ENCODE results near the gene WDR18.

Gene WDR18

GRCh38 chr19:972281-972680 lies 11.9 kb upstream of the WDR18 start:
- no peak overlapping the region for H3K4me3 Mint-ChIP-seq
- H3K36me3 Mint-ChIP-seq (ENCODE audit: low read depth), result peaks cover 20% of the 10 kb centered on the region
- no peaks in the 10 kb centered on the region for H3K4me1 Mint-ChIP-seq (ENCODE audit: low read depth)
- peaks cover 5% of the 10 kb centered on the region for H3K9me3 Mint-ChIP-seq
- no peaks in the 10 kb centered on the region for H3K27me3 Mint-ChIP-seq
- no peak overlapping the region for H3K27ac Mint-ChIP-seq

DNA sequence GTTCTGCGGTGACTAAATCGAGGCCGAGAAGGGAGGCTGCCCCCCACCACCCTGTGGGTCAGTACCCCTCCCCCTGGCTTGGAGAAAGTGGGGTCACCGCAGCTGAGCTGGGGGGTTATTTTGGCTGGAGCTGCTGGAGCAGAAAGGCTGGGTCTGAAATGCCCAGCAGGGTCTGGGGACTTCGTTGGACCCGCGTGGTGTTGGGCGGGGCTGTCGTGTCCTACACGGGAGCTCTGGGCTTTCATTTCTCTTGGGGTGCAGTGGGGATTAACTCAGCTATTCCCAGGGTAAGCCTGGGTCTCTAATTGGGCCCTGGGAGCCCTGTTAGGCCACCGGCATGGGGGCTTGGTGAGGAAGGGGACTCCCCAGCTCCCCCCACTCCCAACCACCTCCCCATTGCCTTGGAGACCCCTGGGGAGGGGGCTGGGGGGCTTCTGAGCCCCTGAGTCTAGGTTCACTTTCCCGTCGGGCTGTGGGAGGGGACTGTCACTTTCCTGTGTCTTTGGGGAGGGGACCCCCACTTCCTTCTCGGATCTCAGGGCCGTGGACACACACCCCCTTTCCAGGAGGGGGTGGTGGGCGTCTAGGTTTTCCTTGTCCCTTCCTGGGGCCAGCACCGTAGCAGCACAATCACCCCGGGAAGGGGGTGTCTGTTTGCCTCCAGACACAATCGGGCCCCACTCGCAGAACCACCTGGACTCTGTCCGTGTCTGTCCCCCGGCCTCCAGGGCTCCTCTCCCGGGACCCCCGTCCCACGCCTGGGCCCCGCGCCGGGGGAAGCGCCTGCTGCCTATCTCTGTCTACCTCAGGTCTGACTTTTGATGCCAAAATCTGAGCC lies 10.2 kb upstream of the WDR18 start:
- Mint-ChIP-seq H3K9me3 (peaks cover 5% of the 10 kb centered on the region), H3K4me1 (ENCODE audit: low read depth) (no peaks in the 10 kb centered on the region), H3K27me3 (no peaks in the 10 kb centered on the region), H3K4me3 (no peak overlapping the region), H3K27ac (no peak overlapping the region), H3K36me3 (ENCODE audit: low read depth) (peaks cover 14% of the 10 kb centered on the region)

GRCh38 chr19:974564-975257 lies 9.4 kb upstream of the WDR18 start:
- peaks cover 5% of the 10 kb centered on the region for H3K9me3 Mint-ChIP-seq
- peaks cover 14% of the 10 kb centered on the region for H3K36me3 Mint-ChIP-seq (ENCODE audit: low read depth)
- H3K4me1 Mint-ChIP-seq (ENCODE audit: low read depth), result no peaks in the 10 kb centered on the region
- H3K4me3 Mint-ChIP-seq, result no peak overlapping the region
- no peaks in the 10 kb centered on the region for H3K27me3 Mint-ChIP-seq
- no peak overlapping the region for H3K27ac Mint-ChIP-seq

DNA sequence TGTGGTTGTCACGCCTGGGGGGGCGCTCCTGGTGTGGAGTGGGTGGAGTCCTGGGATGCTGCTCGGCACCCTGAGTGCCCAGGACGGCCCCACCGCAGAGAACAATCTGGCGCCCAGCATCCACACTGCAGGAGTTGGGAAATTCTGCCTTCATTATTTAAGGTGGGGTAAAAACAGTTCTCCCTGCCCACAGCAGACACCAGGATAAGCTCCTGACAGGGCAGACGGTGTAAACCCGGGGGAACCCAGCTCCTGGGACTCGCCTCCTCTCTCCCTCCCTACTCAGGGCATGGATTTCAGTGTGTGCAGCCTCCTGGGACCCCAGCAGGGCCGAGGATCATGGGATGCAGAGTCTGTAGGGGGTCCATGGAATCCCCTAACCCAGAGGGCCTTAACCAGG lies 7.7 kb upstream of the WDR18 start:
- Mint-ChIP-seq H3K36me3 (ENCODE audit: low read depth) (peaks cover 8% of the 10 kb centered on the region), H3K27ac (no peak overlapping the region), H3K4me3 (no peak overlapping the region), H3K4me1 (ENCODE audit: low read depth) (no peaks in the 10 kb centered on the region), H3K27me3 (no peaks in the 10 kb centered on the region), H3K9me3 (no peaks in the 10 kb centered on the region)

GRCh38 chr19:977058-977464 lies 7.1 kb upstream of the WDR18 start:
- no peaks in the 10 kb centered on the region for H3K9me3 Mint-ChIP-seq
- H3K27me3 Mint-ChIP-seq, result no peaks in the 10 kb centered on the region
- H3K4me3 Mint-ChIP-seq, result no peak overlapping the region
- no peak overlapping the region for H3K27ac Mint-ChIP-seq
- H3K4me1 Mint-ChIP-seq (ENCODE audit: low read depth), result no peaks in the 10 kb centered on the region
- H3K36me3 Mint-ChIP-seq (ENCODE audit: low read depth), result peaks cover 8% of the 10 kb centered on the region

GRCh38 chr19:979318-979741 lies 4.8 kb upstream of the WDR18 start:
- Mint-ChIP-seq H3K4me3 (no peak overlapping the region), H3K4me1 (ENCODE audit: low read depth) (peaks cover 7% of the 10 kb centered on the region), H3K9me3 (no peaks in the 10 kb centered on the region), H3K36me3 (ENCODE audit: low read depth) (no peaks in the 10 kb centered on the region), H3K27me3 (no peaks in the 10 kb centered on the region), H3K27ac (no peak overlapping the region)

DNA sequence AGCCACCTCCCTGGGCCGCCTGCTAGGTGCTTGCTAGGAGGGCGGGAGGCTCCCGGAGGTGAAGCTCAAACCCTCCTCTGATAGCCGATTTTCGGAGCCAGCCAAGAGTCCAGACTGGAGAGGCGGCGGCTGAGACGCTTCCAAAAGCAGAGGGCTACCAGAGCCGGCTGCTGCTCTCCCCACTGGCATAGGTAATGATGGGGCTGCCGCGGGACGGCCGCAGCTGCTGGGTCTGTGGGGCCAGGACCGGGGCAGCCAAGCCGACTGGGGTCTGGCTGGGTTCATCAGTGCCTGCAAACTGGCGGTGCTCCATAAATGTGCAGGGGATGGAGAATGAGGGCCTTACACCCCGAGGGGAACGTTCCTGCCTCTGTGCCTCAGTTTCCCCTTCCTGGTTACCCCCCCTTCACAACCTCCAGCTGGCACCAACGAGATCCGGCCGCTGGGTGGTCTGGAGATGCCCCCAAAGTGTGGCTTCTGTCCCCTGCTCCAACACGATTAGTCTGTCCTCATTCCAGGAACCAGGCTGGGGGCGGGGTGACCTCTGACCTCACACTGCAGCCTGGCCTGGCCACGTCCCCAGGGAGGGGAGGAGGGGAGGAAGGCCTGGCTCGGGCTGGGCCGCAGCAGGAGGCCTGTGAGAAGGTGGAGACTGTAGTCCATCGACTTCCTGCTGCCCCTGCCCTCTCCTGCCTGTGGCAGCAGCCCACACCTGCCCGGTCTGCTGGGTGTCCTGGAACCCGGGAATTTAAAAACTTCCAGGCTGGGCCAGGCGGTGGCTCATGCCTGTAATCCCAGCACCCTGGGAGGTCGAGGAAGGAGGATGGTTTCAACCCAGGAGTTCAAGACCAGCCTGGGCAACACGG lies 3.8 kb upstream of the WDR18 start:
- peaks cover 14% of the 10 kb centered on the region for H3K4me1 Mint-ChIP-seq (ENCODE audit: low read depth)
- H3K36me3 Mint-ChIP-seq (ENCODE audit: low read depth), result peaks cover 4% of the 10 kb centered on the region
- H3K27ac Mint-ChIP-seq, result peak overlapping the region; percentile 26
- H3K4me3 Mint-ChIP-seq, result no peak overlapping the region
- H3K27me3 Mint-ChIP-seq, result no peaks in the 10 kb centered on the region
- H3K9me3 Mint-ChIP-seq, result no peaks in the 10 kb centered on the region

DNA sequence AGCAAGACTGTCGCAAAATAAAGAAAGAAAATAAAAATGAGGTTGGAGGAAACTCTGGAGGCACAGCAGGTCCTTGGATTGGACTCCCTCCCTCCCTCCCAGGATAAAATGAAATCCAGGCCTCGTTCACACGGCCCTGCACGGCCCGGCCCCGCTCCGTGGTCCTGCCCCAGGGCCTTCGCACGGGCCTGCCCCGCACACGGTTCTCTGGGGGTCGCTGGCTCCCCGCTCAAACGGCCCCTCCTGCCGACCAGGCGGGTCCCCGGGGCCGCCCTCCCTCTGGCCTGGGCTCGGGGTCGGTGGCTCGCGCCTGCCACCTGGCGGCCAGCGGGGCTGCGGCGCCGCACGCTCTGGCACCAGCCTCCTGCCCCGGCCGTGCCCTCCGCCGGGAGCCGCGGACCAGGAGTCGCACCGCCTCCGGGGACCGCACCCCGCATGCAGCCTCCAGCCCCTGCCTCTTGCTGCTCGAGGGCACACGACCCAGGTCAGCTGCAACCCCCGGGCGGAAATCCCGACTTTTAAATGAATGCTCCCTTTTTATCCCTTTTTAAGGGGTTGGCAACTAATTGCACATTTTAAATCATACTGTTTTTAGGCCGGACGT lies 1.5 kb upstream of the WDR18 start:
- Mint-ChIP-seq H3K27me3 (no peaks in the 10 kb centered on the region), H3K4me1 (ENCODE audit: low read depth) (peaks cover 22% of the 10 kb centered on the region), H3K9me3 (no peaks in the 10 kb centered on the region), H3K27ac (no peak overlapping the region), H3K4me3 (no peak overlapping the region), H3K36me3 (ENCODE audit: low read depth) (peaks cover 18% of the 10 kb centered on the region)

GRCh38 chr19:986083-986482 lies 1.9 kb downstream of the WDR18 start:
- no peaks in the 10 kb centered on the region for H3K9me3 Mint-ChIP-seq
- no peaks in the 10 kb centered on the region for H3K27me3 Mint-ChIP-seq
- H3K4me3 Mint-ChIP-seq, result peak overlapping the region; percentile 13
- no peak overlapping the region for H3K27ac Mint-ChIP-seq
- peaks cover 22% of the 10 kb centered on the region for H3K4me1 Mint-ChIP-seq (ENCODE audit: low read depth)
- H3K36me3 Mint-ChIP-seq (ENCODE audit: low read depth), result peaks cover 25% of the 10 kb centered on the region

GRCh38 chr19:988081-988480 lies 3.9 kb downstream of the WDR18 start:
- H3K27ac Mint-ChIP-seq, result no peak overlapping the region
- no peaks in the 10 kb centered on the region for H3K9me3 Mint-ChIP-seq
- H3K4me3 Mint-ChIP-seq, result no peak overlapping the region
- peaks cover 22% of the 10 kb centered on the region for H3K4me1 Mint-ChIP-seq (ENCODE audit: low read depth)
- H3K36me3 Mint-ChIP-seq (ENCODE audit: low read depth), result peaks cover 28% of the 10 kb centered on the region
- no peaks in the 10 kb centered on the region for H3K27me3 Mint-ChIP-seq

DNA sequence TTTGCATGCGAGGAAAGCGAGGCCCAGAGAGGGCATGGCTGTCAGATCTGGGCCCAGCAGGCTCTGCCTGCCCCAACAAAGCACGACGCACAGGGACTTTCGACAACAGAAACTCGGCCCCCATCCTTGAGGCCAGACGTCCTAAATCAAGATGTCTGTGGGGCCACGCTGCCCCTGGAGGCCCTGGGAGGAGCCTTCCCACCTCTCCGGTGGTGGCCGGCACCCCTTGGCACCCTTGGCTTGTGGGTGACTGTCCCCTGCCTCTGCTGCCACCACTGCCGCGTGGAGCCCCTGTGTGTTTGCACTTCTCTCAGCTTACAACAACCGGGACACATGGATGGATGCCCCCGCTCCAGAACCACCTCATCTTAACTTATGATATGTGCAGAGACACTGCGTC lies 4.4 kb downstream of the WDR18 start:
- Mint-ChIP-seq H3K9me3 (no peaks in the 10 kb centered on the region), H3K36me3 (ENCODE audit: low read depth) (peaks cover 28% of the 10 kb centered on the region), H3K27me3 (no peaks in the 10 kb centered on the region), H3K27ac (no peak overlapping the region), H3K4me1 (ENCODE audit: low read depth) (peaks cover 21% of the 10 kb centered on the region), H3K4me3 (no peak overlapping the region)

- peaks cover 28% of the 10 kb centered on the region for H3K36me3 Mint-ChIP-seq (ENCODE audit: low read depth)
- no peak overlapping the region for H3K4me3 Mint-ChIP-seq
- no peaks in the 10 kb centered on the region for H3K27me3 Mint-ChIP-seq
- no peak overlapping the region for H3K27ac Mint-ChIP-seq
- H3K4me1 Mint-ChIP-seq (ENCODE audit: low read depth), result peaks cover 14% of the 10 kb centered on the region
- no peaks in the 10 kb centered on the region for H3K9me3 Mint-ChIP-seq
These were observed 5.4 kb downstream of the WDR18 start for GRCh38 chr19:989381-990081.

DNA sequence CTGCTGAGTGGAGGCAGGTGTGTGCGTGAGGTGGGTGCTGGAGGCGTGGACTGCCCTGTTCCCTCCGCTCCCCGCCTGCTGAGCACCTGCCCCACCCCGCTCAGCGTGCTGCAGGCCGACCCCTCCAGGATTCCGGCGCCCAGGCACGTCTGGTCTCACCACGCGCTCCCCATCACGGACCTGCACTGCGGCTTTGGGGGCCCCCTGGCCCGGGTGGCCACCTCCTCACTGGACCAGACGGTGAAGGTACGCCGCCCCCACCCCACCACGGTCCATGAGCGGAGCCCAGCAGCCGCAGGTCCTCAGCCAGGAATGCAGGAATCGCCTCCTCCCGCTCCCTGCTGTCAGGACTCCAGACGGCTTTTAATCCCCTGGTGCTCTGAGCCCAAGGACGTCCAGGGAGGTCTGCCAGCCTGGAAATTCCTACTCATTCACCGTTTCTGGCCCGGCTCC lies 6.0 kb downstream of the WDR18 start:
- H3K36me3 Mint-ChIP-seq (ENCODE audit: low read depth), result peaks cover 24% of the 10 kb centered on the region
- H3K27me3 Mint-ChIP-seq, result no peaks in the 10 kb centered on the region
- no peak overlapping the region for H3K4me3 Mint-ChIP-seq
- H3K9me3 Mint-ChIP-seq, result no peaks in the 10 kb centered on the region
- peaks cover 8% of the 10 kb centered on the region for H3K4me1 Mint-ChIP-seq (ENCODE audit: low read depth)
- H3K27ac Mint-ChIP-seq, result no peak overlapping the region

- H3K27me3 Mint-ChIP-seq, result no peaks in the 10 kb centered on the region
- peaks cover 24% of the 10 kb centered on the region for H3K36me3 Mint-ChIP-seq (ENCODE audit: low read depth)
- H3K4me1 Mint-ChIP-seq (ENCODE audit: low read depth), result peaks cover 4% of the 10 kb centered on the region
- no peaks in the 10 kb centered on the region for H3K9me3 Mint-ChIP-seq
- no peak overlapping the region for H3K27ac Mint-ChIP-seq
- no peak overlapping the region for H3K4me3 Mint-ChIP-seq
These were observed 6.6 kb downstream of the WDR18 start for GRCh38 chr19:990746-991145.

Measured in stimulated activated naive CD8-positive, alpha-beta T cell treated with anti-CD3 and anti-CD28 coated beads, Interleukin-15, Interleukin-2, amounts not matched to agents 100 ng/mL and 50 ng/mL, for 24 hours (primary cell).